ENCODE measurements around the gene G3BP1. TPM values are rescaled to one million over a fixed set of nuclear protein-coding genes. Genes with fewer than 3 reads are reported as not detected.
A peak's percentile ranks its signal among the peaks of the same experiment; 100 is the strongest.

G3BP1 gene
- total RNA-seq, 1 donor from 2014 or later, result 109 TPM

DNA sequence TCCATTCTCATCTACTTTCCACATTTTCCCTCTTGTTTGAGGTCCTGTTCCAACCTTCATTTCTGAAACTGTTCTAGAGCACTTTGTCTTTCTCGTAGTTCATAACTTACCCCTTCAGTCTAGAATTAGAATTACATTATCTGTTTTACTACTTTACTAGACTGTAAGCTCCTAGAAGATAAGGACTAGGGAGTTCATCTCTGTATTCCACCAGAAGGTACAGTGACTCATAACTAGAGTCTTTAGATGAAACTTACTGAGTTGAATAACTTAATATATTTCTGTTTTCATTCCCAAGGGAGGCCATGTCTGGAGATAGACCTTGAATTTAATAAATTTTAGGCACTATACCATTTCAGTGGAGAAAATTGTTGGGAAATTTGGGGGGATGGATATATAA lies 38.7 kb downstream of the G3BP1 start:
- no peaks in the 10 kb centered on the region for H3K9me3 ChIP-seq (ENCODE audit: control insufficient read depth in 3 of 3, low read length in 3 of 3)
- H3K27me3 ChIP-seq (ENCODE audit: control insufficient read depth in 3 of 3, insufficient read depth in 3 of 3, low read length in 3 of 3), result no peaks in the 10 kb centered on the region
- H3K9ac ChIP-seq (ENCODE audit: low read depth in 1 of 3, low read length in 3 of 3), result no peak overlapping the region
- no peak overlapping the region for H3K4me3 ChIP-seq (ENCODE audit: low read length in 3 of 3)
- H3K27ac ChIP-seq (ENCODE audit: low read depth, low read length), result no peak overlapping the region
- H3K4me1 ChIP-seq (ENCODE audit: control insufficient read depth in 3 of 3, insufficient read depth in 3 of 3, low read length in 3 of 3), result peaks cover 10 to 25% (median 21%) of the 10 kb centered on the region in 3 donors
- H3K36me3 ChIP-seq (ENCODE audit: control insufficient read depth in 3 of 3, insufficient read depth in 3 of 3, low read length in 3 of 3), result peaks cover 0 to 8% (median 6%) of the 10 kb centered on the region in 3 donors

DNA sequence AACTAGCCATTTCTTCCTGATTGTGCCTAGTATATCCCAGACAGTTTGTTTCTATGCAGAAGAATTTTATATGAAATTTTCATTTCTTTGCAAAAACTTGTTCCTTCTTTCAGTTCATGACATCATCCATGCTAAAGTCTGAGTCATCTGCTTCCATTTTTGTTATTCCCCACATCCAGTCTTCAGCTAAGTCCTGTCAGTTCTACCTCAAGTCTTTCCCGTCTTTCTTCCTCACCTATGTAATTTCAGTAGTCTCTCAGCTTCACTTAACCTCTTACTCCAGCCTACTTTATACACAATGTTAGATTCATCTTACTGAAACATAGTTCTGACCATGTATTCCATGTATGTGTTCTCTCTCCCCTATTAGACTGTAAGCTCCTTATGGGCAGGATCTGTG lies 39.1 kb downstream of the G3BP1 start:
- H3K9me3 ChIP-seq (ENCODE audit: control insufficient read depth in 3 of 3, low read length in 3 of 3), result no peaks in the 10 kb centered on the region
- H3K36me3 ChIP-seq (ENCODE audit: control insufficient read depth in 3 of 3, insufficient read depth in 3 of 3, low read length in 3 of 3), result peaks cover 0 to 8% (median 5%) of the 10 kb centered on the region in 3 donors
- no peak overlapping the region for H3K9ac ChIP-seq (ENCODE audit: low read depth in 1 of 3, low read length in 3 of 3)
- no peak overlapping the region for H3K4me3 ChIP-seq (ENCODE audit: low read length in 3 of 3)
- peaks cover 10 to 25% (median 21%) of the 10 kb centered on the region in 3 donors for H3K4me1 ChIP-seq (ENCODE audit: control insufficient read depth in 3 of 3, insufficient read depth in 3 of 3, low read length in 3 of 3)
- peak overlapping the region; percentile 73 for H3K27ac ChIP-seq (ENCODE audit: low read depth, low read length)
- no peaks in the 10 kb centered on the region for H3K27me3 ChIP-seq (ENCODE audit: control insufficient read depth in 3 of 3, insufficient read depth in 3 of 3, low read length in 3 of 3)

DNA sequence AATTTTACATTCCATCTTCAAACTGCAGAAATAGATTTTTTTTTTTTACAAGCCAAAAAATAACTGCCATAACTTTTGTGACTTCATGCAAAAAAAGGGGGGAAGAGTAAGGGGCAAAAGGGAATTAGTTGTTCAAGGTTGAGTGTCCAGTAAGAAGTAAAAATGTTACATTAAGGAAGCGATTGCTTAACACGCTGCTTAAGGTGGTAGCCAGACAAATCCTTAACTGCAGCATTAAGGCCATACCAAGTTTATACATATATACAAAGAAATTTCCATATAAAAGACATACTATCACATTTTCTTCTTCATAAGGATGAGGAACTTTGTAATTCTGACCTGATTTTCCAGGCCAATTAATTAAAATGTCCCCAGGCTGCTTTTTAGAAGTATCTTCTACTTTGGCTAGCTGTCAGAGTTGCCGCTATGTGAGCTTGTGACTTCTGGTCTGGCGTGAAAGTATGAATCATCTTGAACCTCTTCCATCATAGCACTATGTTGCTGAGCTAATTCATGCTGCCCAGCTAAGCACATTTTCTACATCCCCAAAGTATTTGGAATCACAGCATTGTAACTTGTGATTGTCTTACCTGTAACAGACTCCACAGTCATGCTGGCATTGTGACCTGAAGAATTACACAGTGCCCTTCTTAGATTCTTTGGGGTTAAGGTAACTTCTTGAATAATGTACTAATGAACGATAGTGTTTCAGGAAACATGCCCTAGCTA lies 40.0 kb downstream of the G3BP1 start:
- Histone ChIP-seq H3K9ac (ENCODE audit: low read depth in 1 of 3, low read length in 3 of 3) (no peak overlapping the region), H3K36me3 (ENCODE audit: control insufficient read depth in 3 of 3, insufficient read depth in 3 of 3, low read length in 3 of 3) (peaks cover 0 to 8% (median 0%) of the 10 kb centered on the region in 3 donors), H3K4me3 (ENCODE audit: low read length in 3 of 3) (no peak overlapping the region), H3K27me3 (ENCODE audit: control insufficient read depth in 3 of 3, insufficient read depth in 3 of 3, low read length in 3 of 3) (no peaks in the 10 kb centered on the region), H3K4me1 (ENCODE audit: control insufficient read depth in 3 of 3, insufficient read depth in 3 of 3, low read length in 3 of 3) (peaks cover 10 to 25% (median 21%) of the 10 kb centered on the region in 3 donors), H3K27ac (ENCODE audit: low read depth, low read length) (peak overlapping the region; percentile 73), H3K9me3 (ENCODE audit: control insufficient read depth in 3 of 3, low read length in 3 of 3) (no peaks in the 10 kb centered on the region)

DNA sequence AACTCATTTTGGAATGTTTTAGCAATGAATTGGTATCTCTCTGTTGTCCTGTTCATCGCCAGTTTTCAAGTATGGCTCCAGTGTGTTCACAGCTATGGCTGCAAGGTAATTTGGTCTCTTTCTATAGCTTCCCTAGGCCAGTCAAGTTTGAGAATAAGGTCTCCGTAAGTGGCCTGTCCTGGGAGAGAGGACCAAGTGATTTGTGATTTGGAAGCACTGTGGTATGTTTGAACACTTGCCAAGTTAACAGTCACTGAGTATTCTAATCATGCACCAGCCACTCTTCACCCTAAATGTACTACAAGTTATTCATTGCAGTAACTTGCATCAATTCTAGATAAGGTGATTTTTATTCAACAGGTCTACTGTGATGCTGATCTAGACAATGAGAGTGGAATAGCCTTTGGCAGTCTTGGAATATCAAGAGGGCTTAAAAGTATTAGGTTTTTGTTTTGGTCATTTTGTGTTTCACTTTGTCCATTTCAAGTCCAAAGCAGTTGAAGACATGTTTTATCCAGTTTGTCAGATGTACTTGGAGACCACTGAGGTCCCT lies 41.1 kb downstream of the G3BP1 start:
- peak overlapping the region; percentile 73 for H3K27ac ChIP-seq (ENCODE audit: low read depth, low read length)
- H3K4me3 ChIP-seq (ENCODE audit: low read length in 3 of 3), result no peak overlapping the region
- peaks cover 0 to 8% (median 0%) of the 10 kb centered on the region in 3 donors for H3K36me3 ChIP-seq (ENCODE audit: control insufficient read depth in 3 of 3, insufficient read depth in 3 of 3, low read length in 3 of 3)
- H3K4me1 ChIP-seq (ENCODE audit: control insufficient read depth in 3 of 3, insufficient read depth in 3 of 3, low read length in 3 of 3), result peaks cover 10 to 25% (median 21%) of the 10 kb centered on the region in 3 donors
- H3K9me3 ChIP-seq (ENCODE audit: control insufficient read depth in 3 of 3, low read length in 3 of 3), result no peaks in the 10 kb centered on the region
- no peaks in the 10 kb centered on the region for H3K27me3 ChIP-seq (ENCODE audit: control insufficient read depth in 3 of 3, insufficient read depth in 3 of 3, low read length in 3 of 3)
- no peak overlapping the region for H3K9ac ChIP-seq (ENCODE audit: low read depth in 1 of 3, low read length in 3 of 3)

DNA sequence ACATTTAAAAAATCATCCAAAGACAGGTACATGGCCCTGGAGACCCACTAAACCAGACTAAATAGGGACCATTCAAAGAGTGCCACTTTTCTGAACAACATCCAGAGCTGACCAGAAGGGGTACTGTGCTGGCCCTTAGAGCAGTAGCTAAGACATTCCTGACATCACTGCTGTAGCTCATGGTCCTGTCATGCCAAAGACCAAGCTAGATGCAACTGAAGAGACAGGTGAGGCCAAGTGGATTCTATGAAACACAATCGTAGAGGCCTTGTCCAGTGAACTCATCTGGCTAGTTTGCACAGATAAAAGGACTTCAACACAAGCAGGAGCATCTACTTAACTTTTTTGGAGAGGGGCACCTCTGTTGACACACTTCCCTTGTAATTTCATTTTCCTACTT lies 43.3 kb downstream of the G3BP1 start:
- no peaks in the 10 kb centered on the region for H3K9me3 ChIP-seq (ENCODE audit: control insufficient read depth in 3 of 3, low read length in 3 of 3)
- no peaks in the 10 kb centered on the region for H3K27me3 ChIP-seq (ENCODE audit: control insufficient read depth in 3 of 3, insufficient read depth in 3 of 3, low read length in 3 of 3)
- peaks cover 10 to 21% (median 18%) of the 10 kb centered on the region in 3 donors for H3K4me1 ChIP-seq (ENCODE audit: control insufficient read depth in 3 of 3, insufficient read depth in 3 of 3, low read length in 3 of 3)
- H3K36me3 ChIP-seq (ENCODE audit: control insufficient read depth in 3 of 3, insufficient read depth in 3 of 3, low read length in 3 of 3), result peaks cover 0 to 7% (median 0%) of the 10 kb centered on the region in 3 donors
- H3K9ac ChIP-seq (ENCODE audit: low read depth in 1 of 3, low read length in 3 of 3), result no peak overlapping the region
- H3K4me3 ChIP-seq (ENCODE audit: low read length in 3 of 3), result no peak overlapping the region
- H3K27ac ChIP-seq (ENCODE audit: low read depth, low read length), result no peak overlapping the region

DNA sequence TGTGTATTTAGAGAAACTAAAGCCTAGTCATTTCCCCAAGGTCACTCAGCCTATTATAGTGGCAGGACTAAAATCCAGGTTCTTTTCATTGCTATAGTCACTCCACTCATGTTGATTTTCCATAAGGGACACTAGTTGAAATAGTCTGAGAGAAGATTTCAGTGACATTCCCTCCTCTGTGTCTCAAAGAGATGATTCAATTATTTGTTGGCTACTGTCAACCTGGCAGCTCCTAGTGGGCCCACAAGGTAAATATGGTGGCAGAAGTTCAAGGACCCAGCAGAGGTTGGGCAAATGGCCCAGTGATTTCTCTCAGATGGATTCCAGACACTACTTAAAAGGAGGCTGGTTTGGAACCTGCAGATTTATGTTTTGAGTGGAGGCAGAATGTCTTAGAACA lies 48.1 kb downstream of the G3BP1 start:
- no peaks in the 10 kb centered on the region for H3K4me1 ChIP-seq (ENCODE audit: control insufficient read depth in 3 of 3, insufficient read depth in 3 of 3, low read length in 3 of 3)
- H3K27me3 ChIP-seq (ENCODE audit: control insufficient read depth in 3 of 3, insufficient read depth in 3 of 3, low read length in 3 of 3), result no peaks in the 10 kb centered on the region
- H3K36me3 ChIP-seq (ENCODE audit: control insufficient read depth in 3 of 3, insufficient read depth in 3 of 3, low read length in 3 of 3), result peaks cover 0 to 5% (median 0%) of the 10 kb centered on the region in 3 donors
- no peaks in the 10 kb centered on the region for H3K9me3 ChIP-seq (ENCODE audit: control insufficient read depth in 3 of 3, low read length in 3 of 3)
- no peak overlapping the region for H3K27ac ChIP-seq (ENCODE audit: low read depth, low read length)
- H3K9ac ChIP-seq (ENCODE audit: low read depth in 1 of 3, low read length in 3 of 3), result no peak overlapping the region
- no peak overlapping the region for H3K4me3 ChIP-seq (ENCODE audit: low read length in 3 of 3)

DNA sequence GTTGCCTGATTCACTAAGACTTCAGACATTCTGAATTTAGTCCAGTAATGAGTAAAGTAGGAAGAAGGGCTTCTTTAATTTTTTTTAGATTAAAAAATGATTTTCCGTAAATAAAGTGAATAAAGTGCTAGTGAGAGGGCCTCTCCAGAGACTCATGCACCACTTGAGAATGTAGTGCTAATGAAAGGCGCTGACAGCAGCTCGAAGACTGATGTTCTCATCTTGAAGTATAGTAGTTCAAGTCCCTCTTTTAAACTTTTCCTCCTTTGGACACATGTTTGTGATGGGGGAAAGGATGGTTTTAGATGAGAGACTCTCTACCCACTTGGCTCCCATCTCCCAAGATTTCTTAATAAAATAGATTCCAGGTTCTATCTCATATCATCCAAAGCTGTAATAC lies 48.5 kb downstream of the G3BP1 start:
- no peaks in the 10 kb centered on the region for H3K4me1 ChIP-seq (ENCODE audit: control insufficient read depth in 3 of 3, insufficient read depth in 3 of 3, low read length in 3 of 3)
- peaks cover 0 to 5% (median 0%) of the 10 kb centered on the region in 3 donors for H3K36me3 ChIP-seq (ENCODE audit: control insufficient read depth in 3 of 3, insufficient read depth in 3 of 3, low read length in 3 of 3)
- H3K27ac ChIP-seq (ENCODE audit: low read depth, low read length), result no peak overlapping the region
- H3K9ac ChIP-seq (ENCODE audit: low read depth in 1 of 3, low read length in 3 of 3), result no peak overlapping the region
- H3K27me3 ChIP-seq (ENCODE audit: control insufficient read depth in 3 of 3, insufficient read depth in 3 of 3, low read length in 3 of 3), result no peaks in the 10 kb centered on the region
- H3K9me3 ChIP-seq (ENCODE audit: control insufficient read depth in 3 of 3, low read length in 3 of 3), result no peaks in the 10 kb centered on the region
- H3K4me3 ChIP-seq (ENCODE audit: low read length in 3 of 3), result no peak overlapping the region

DNA sequence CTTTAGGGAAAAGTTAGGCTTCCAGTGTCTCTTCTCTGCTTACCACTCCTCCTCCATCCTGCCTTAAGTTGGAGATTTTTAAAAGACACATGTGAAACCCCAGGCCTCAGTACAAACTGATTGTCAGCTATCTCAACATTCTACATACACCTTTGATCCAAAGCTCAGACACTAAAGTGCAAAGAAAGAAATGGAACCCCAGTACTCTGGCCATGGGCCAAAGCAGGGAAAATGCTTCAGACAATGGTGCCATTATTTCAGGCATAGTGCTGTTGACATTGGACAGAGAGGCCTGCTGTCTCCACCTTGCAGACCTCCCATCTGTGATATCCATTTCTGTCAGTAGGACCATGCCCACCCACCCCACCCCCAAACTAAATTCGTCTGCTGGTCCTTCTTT lies 49.1 kb downstream of the G3BP1 start:
- no peak overlapping the region for H3K4me3 ChIP-seq (ENCODE audit: low read length in 3 of 3)
- no peaks in the 10 kb centered on the region for H3K4me1 ChIP-seq (ENCODE audit: control insufficient read depth in 3 of 3, insufficient read depth in 3 of 3, low read length in 3 of 3)
- H3K9me3 ChIP-seq (ENCODE audit: control insufficient read depth in 3 of 3, low read length in 3 of 3), result no peaks in the 10 kb centered on the region
- H3K27ac ChIP-seq (ENCODE audit: low read depth, low read length), result no peak overlapping the region
- no peak overlapping the region for H3K9ac ChIP-seq (ENCODE audit: low read depth in 1 of 3, low read length in 3 of 3)
- H3K36me3 ChIP-seq (ENCODE audit: control insufficient read depth in 3 of 3, insufficient read depth in 3 of 3, low read length in 3 of 3), result peaks cover 0 to 5% (median 0%) of the 10 kb centered on the region in 3 donors
- no peaks in the 10 kb centered on the region for H3K27me3 ChIP-seq (ENCODE audit: control insufficient read depth in 3 of 3, insufficient read depth in 3 of 3, low read length in 3 of 3)

DNA sequence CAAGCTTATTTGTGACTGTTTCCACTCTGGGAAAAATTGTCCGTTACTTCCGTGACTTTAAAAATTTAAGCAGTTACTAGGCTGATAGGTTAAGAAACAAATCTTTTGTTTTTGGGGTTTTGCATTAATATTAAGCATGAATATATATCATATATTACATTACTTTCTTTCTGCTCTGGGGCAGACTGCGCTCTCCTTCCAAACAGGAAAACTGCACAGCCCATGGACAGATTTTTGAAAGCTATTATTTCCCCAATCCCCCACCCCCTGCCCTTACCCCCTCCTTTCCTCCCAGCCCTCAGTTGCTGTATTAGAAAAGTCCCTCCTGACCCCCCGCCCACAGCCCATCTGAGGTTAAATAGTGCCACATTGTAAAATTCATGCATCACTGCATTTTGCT lies 50.4 kb downstream of the G3BP1 start:
- Histone ChIP-seq H3K4me3 (ENCODE audit: low read length in 3 of 3) (no peak overlapping the region), H3K27me3 (ENCODE audit: control insufficient read depth in 3 of 3, insufficient read depth in 3 of 3, low read length in 3 of 3) (no peaks in the 10 kb centered on the region), H3K36me3 (ENCODE audit: control insufficient read depth in 3 of 3, insufficient read depth in 3 of 3, low read length in 3 of 3) (peaks cover 0 to 5% (median 0%) of the 10 kb centered on the region in 3 donors), H3K4me1 (ENCODE audit: control insufficient read depth in 3 of 3, insufficient read depth in 3 of 3, low read length in 3 of 3) (no peaks in the 10 kb centered on the region), H3K9ac (ENCODE audit: low read depth in 1 of 3, low read length in 3 of 3) (no peak overlapping the region), H3K27ac (ENCODE audit: low read depth, low read length) (no peak overlapping the region), H3K9me3 (ENCODE audit: control insufficient read depth in 3 of 3, low read length in 3 of 3) (no peaks in the 10 kb centered on the region)

DNA sequence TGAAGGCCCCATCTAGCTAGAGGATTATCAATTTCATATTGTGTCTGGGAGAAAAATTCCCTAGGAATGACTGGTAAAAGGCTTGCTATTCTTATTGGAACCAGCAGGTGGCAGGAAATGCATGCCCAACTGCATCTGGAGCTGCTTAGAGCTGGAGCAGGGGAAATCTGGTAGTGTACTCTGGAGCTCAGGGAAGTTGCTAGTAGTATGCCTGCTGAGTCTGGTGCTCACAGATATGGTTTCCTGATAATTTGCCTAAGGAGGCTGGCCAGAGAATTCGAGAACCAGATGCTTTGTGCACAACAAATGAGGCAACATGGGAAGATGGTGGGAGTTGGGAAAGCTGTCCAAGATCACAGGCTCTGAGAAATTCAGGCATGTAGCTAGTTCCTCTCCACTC lies 53.7 kb downstream of the G3BP1 start:
- H3K9me3 ChIP-seq (ENCODE audit: control insufficient read depth in 3 of 3, low read length in 3 of 3), result no peaks in the 10 kb centered on the region
- no peaks in the 10 kb centered on the region for H3K27me3 ChIP-seq (ENCODE audit: control insufficient read depth in 3 of 3, insufficient read depth in 3 of 3, low read length in 3 of 3)
- H3K27ac ChIP-seq (ENCODE audit: low read depth, low read length), result no peak overlapping the region
- no peaks in the 10 kb centered on the region for H3K4me1 ChIP-seq (ENCODE audit: control insufficient read depth in 3 of 3, insufficient read depth in 3 of 3, low read length in 3 of 3)
- H3K4me3 ChIP-seq (ENCODE audit: low read length in 3 of 3), result no peak overlapping the region
- H3K9ac ChIP-seq (ENCODE audit: low read depth in 1 of 3, low read length in 3 of 3), result no peak overlapping the region
- H3K36me3 ChIP-seq (ENCODE audit: control insufficient read depth in 3 of 3, insufficient read depth in 3 of 3, low read length in 3 of 3), result peaks cover 0 to 5% (median 2%) of the 10 kb centered on the region in 3 donors

All from skeletal muscle tissue (tissue), 4 donors.